HUES64 (cell line): ENCODE results near the gene UBASH3A.

Experiments
- H3K27ac ChIP-seq: 2 replicates; pipeline ENCODE4 v1.7.0; 2013; ENCODE audit warnings: low read depth, low read length, inconsistent platforms
- H3K27me3 ChIP-seq: 2 replicates; pipeline ENCODE4 v1.6.1; 2013; ENCODE audit warnings: mild to moderate bottlenecking, low read length; ENCODE audit not compliant: insufficient read depth
- H3K36me3 ChIP-seq: 2 replicates; pipeline ENCODE4 v1.6.1; 2013; ENCODE audit warnings: mild to moderate bottlenecking, low read length; ENCODE audit not compliant: insufficient read depth
- H3K4me1 ChIP-seq: 2 replicates; pipeline ENCODE4 v1.6.1; 2013; ENCODE audit warnings: mild to moderate bottlenecking, low read length, moderate library complexity; ENCODE audit not compliant: insufficient read depth
- H3K4me3 ChIP-seq: 2 replicates; pipeline ENCODE4 v1.5.1; 2013; ENCODE audit warnings: mild to moderate bottlenecking, low read length, moderate library complexity
- H3K9ac ChIP-seq: 2 replicates; pipeline ENCODE4 v1.6.1; 2013; ENCODE audit warnings: mild to moderate bottlenecking, low read depth, low read length
- H3K9me3 ChIP-seq: 2 replicates; pipeline ENCODE4 v1.6.1; 2013; ENCODE audit warnings: low read depth, low read length; ENCODE audit not compliant: insufficient read depth
- WGBS: fragments of 150-250, 120-280 bp; methylation state at CpG from one replicate; pipeline ENCODE4 v1.1.7; 2013; ENCODE audit warnings: missing lambda C conversion rate; 5-methylcytosine and 5-hydroxymethylcytosine counted together

The UBASH3A gene

DNA sequence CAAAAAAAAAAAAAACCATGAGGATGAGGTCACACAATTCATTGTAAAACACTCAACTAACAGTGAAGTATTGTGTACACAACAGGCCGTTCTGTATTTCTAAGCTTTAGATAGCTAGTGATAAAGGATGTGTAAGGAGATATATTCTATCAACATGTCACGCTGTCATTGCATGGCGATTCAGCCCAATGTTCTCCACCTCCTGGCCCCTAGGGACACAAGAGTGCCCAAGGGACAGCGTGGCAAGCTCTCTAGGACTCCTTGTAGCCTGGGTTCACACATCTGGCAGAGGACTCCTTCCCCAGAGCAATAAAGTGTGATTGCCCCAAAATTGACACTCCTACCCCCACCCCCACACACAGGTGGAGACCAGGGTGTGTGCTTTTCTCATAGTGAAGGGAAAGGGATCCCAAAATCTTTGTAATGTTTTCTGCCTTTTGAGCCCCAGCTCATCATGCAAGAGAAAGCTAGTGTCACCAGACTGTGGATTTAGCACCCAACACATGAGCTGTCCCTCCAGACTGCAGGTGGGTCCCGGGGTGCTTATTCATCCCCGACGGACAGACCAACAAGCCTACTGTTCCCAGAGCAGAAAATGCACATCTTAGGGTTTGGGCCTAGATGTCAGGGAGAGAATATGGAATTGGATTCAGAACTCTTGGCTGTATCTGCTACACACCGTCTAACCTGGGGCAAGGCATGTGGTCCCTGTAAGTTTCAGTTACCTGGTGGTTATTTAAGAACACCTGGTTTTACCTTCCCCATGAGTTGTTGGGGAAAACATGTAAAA lies 19.4 kb upstream of the UBASH3A start:
- Histone ChIP-seq H3K4me1 (peaks cover 12% of the 10 kb centered on the region), H3K9me3 (no peaks in the 10 kb centered on the region), H3K27me3 (no peaks in the 10 kb centered on the region), H3K36me3 (no peaks in the 10 kb centered on the region), H3K9ac (no peak overlapping the region), H3K27ac (no peak overlapping the region), H3K4me3 (no peak overlapping the region)
- WGBS: 89% methylated on average over 8 of the region's 8 CpGs

DNA sequence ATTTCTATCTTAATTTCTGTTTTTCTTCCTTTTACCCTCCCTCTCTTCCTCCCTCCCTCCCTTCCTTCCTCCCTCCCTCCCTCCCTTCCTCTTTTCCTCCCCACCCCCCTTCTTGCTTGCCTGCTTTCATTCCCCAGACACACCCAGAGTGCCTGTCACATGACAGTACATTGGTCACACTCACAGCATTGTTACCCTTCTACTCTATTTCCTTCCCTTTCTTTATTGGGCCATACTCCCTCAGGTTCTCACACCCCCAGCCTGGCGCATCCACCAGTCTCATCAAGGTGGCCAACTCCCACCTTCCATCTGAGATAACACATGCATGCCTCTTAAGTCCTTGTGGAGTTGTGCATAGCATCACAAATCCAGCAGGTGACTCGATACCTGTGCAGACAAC lies 18.7 kb upstream of the UBASH3A start:
- peaks cover 19% of the 10 kb centered on the region for H3K4me1 ChIP-seq
- H3K9ac ChIP-seq: no peak overlapping the region
- no peaks in the 10 kb centered on the region for H3K27me3 ChIP-seq
- no peak overlapping the region for H3K27ac ChIP-seq
- no peak overlapping the region for H3K4me3 ChIP-seq
- no peaks in the 10 kb centered on the region for H3K9me3 ChIP-seq
- WGBS: 90% methylated on average over 2 of the region's 2 CpGs
- H3K36me3 ChIP-seq: no peaks in the 10 kb centered on the region

DNA sequence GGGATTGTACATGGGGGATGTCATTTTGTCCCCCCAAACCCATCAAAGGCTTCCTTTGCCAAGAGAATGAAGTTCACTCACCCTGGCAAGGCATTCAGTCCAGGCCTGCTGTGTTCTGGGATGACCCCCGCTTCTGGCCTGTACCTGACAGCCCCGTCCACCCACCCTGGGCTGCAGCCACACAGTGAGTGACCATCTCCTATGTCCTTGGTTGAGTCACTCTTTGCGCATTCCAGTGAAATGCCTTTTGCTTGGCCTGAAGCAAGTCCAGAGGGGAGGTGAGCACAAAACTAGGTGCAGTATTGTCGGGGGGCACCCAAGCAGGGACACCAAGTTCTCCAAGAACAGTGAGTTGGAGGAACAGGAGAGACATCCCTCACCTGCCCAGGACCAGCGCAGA lies 18.1 kb upstream of the UBASH3A start:
- Histone ChIP-seq H3K36me3 (no peaks in the 10 kb centered on the region), H3K27me3 (no peaks in the 10 kb centered on the region), H3K4me3 (no peak overlapping the region), H3K9ac (no peak overlapping the region), H3K9me3 (no peaks in the 10 kb centered on the region), H3K4me1 (peaks cover 20% of the 10 kb centered on the region), H3K27ac (no peak overlapping the region)
- 89% methylated on average over 5 of the region's 5 CpGs for WGBS

DNA sequence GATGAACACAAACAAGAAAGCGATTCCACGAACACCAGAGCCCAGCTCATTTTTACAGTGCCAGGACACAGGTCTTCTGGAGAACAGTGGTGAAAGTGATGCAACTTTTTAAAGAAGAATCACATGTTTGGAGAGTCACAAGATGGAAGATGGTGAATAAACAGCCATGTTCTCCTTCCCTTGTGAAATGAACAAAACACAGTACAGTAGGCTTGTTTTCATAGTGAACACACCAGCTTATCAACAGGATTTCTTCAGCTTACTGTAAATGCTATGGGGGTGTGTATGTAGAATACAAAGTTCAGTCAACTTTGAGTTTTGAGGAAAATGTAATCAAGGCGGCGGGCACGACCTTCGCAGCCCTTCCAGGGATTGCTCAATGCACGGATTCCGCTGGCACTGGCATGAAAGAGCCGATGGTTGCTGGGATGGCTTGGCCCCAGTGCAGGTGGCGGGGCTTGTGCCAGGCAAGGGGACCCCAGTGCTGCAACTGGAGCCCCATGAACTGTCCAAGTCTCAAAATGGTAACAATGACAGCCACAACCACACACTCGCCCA lies 17.6 kb upstream of the UBASH3A start:
- H3K9me3 ChIP-seq: no peaks in the 10 kb centered on the region
- H3K4me3 ChIP-seq: no peak overlapping the region
- WGBS: 94% methylated on average over 11 of the region's 11 CpGs
- H3K27ac ChIP-seq: no peak overlapping the region
- H3K36me3 ChIP-seq: no peaks in the 10 kb centered on the region
- peaks cover 20% of the 10 kb centered on the region for H3K4me1 ChIP-seq
- no peaks in the 10 kb centered on the region for H3K27me3 ChIP-seq
- no peak overlapping the region for H3K9ac ChIP-seq

DNA sequence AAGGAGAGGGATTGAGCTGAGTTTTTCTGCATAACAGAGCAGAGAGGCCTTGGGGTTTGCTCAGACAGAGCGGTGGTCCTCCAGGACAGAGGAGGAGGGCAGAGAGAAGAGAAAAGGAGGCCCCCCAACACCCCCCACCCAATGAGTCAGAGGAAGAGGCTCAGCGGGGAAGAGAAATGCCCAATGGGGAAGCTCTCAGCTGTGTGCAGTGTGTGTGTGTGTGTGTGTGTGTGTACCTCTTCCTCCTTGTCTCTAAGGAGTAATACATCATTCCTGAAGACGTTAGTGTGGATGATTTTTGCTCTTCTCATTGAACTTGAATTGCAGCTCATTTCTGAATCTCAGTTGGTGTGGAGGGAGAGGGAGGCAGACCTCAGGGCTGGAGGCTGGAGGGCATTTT lies 16.5 kb upstream of the UBASH3A start:
- no peaks in the 10 kb centered on the region for H3K9me3 ChIP-seq
- no peaks in the 10 kb centered on the region for H3K36me3 ChIP-seq
- peaks cover 20% of the 10 kb centered on the region for H3K4me1 ChIP-seq
- no peak overlapping the region for H3K27ac ChIP-seq
- H3K9ac ChIP-seq: no peak overlapping the region
- WGBS: 79% methylated on average over 1 of the region's 3 CpGs
- no peaks in the 10 kb centered on the region for H3K27me3 ChIP-seq
- no peak overlapping the region for H3K4me3 ChIP-seq

DNA sequence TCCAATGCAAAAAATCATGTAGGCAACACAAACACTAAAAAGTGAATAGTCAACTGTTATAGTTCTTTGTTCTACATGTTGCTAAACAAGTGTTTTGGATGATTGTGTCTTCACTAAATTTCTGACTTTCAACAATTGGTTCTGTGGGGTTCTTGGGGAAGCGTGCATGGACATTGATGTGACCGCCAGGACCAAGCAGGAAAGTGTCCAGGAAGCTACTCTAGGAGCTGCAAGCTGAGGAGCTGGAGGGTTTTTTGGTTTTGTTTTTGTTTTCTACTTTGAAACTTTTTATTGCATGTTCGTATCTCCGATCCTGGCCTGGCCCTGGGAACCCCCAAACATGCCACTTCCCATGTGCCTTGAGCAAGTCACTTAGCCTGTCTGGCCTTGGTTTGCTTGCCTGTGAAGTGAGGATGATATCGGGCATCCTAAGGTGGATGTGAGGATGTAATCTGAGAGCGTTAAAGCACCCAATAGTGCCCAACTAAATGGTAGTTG lies 15.8 kb upstream of the UBASH3A start:
- no peak overlapping the region for H3K27ac ChIP-seq
- no peak overlapping the region for H3K9ac ChIP-seq
- no peaks in the 10 kb centered on the region for H3K36me3 ChIP-seq
- peaks cover 20% of the 10 kb centered on the region for H3K4me1 ChIP-seq
- no peaks in the 10 kb centered on the region for H3K9me3 ChIP-seq
- no peak overlapping the region for H3K4me3 ChIP-seq
- no peaks in the 10 kb centered on the region for H3K27me3 ChIP-seq
- 94% methylated on average over 6 of the region's 6 CpGs for WGBS

DNA sequence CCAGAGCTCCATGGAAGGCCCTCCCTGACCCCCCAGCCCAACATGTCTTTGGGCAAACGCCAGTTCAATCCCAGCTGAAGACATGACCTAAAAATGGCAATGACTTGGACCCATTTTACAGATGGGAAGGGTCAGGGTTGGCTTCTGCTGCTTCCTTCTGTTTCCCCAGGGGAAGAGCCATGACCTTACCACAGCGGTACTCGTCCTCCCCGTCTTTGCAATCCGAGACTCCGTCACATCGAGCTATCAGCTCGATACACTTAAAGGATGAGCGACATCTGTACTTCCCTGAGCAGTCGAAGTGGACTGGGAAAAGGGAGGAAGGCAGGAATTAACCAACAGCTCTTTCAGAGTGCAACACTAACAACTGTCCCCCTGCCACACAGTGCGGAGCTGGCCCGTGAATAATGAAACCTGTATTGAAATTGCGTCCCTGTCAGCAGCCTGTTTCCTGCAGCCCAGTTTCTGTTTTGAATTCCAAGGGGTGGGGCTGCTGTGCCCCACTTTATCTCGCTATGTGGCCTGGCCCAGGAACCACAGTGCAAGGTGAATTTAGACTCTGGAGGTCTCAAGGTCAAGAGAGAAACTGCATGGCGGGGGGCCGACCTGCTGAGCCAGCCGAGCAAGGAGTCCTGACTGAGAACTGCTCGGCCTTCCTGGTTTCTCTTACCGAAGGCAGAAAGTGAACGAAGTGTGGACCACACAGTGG lies 14.8 kb upstream of the UBASH3A start:
- peaks cover 20% of the 10 kb centered on the region for H3K4me1 ChIP-seq
- no peaks in the 10 kb centered on the region for H3K9me3 ChIP-seq
- H3K27ac ChIP-seq: no peak overlapping the region; the same call in 1 of the 2 replicates
- no peak overlapping the region for H3K4me3 ChIP-seq
- H3K9ac ChIP-seq: no peak overlapping the region
- WGBS: 77% methylated on average over 20 of the region's 20 CpGs
- H3K36me3 ChIP-seq: no peaks in the 10 kb centered on the region
- no peaks in the 10 kb centered on the region for H3K27me3 ChIP-seq

DNA sequence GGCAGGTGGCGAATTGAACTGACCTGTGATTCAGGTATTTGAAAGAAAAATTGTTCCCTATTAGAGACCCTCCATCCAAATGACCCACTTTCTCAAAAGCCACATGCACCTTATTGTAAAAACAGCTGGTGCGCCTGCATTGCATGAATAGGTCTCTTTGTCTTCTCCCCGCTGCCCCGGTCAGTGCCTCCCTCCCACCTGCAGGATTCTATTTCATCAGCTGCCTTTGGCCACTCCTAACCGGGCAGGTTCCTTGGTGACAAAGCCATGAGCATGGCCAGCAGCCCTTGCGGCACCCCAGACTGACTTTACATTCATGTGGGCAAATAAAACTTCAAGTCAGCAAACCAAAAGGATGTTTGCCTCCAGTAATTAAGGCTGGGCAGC lies 14.3 kb upstream of the UBASH3A start:
- H3K4me1 ChIP-seq: peaks cover 20% of the 10 kb centered on the region
- H3K36me3 ChIP-seq: no peaks in the 10 kb centered on the region
- H3K9ac ChIP-seq: no peak overlapping the region
- H3K27ac ChIP-seq: no peak overlapping the region; the same call in 1 of the 2 replicates
- H3K9me3 ChIP-seq: no peaks in the 10 kb centered on the region
- no peak overlapping the region for H3K4me3 ChIP-seq
- H3K27me3 ChIP-seq: no peaks in the 10 kb centered on the region
- WGBS: 64% methylated on average over 6 of the region's 6 CpGs

DNA sequence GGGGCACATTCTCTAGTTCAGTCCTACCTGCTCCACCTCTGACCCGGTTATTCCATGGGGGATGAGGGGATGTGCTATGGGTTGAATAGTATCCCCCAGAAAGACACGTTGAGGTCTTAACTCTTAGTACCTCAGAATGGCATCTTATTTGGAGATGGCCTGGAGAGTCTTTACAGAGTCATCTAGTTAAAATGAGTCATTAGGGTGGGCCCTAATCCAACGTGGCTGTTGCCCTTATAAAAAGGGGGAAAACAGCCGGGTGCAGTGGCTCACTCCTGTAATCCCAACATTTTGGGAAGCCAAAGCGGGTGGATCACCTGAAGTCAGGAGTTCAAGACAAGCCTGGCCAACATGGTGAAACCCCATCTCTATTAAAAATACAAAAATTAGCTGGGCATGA lies 13.5 kb upstream of the UBASH3A start:
- no peaks in the 10 kb centered on the region for H3K27me3 ChIP-seq

DNA sequence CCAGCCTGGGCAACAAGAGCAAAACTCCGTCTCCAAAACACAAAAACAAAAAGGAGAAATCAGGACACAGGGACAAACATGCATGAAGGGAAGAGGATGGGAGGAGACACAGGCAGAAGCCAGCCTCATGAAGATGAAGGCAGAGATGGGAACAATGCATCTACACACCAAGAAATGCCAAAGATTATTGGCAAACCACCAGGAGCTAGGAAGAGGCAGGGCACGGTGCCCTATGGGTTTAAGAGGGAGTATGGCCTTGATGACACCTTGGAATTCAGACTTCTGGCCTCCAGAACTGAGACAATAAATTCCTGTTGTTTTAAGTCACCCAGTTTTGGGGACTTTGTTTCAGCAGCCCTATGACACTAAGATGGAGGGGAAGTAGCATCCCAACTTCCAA lies 13.0 kb upstream of the UBASH3A start:
- no peak overlapping the region for H3K27ac ChIP-seq
- H3K4me3 ChIP-seq: no peak overlapping the region
- no peak overlapping the region for H3K9ac ChIP-seq
- H3K36me3 ChIP-seq: no peaks in the 10 kb centered on the region
- no peaks in the 10 kb centered on the region for H3K9me3 ChIP-seq
- H3K27me3 ChIP-seq: no peaks in the 10 kb centered on the region
- 94% methylated on average over 2 of the region's 2 CpGs for WGBS
- peaks cover 20% of the 10 kb centered on the region for H3K4me1 ChIP-seq

More for the DNA sequence above, 13.5 kb upstream of the UBASH3A start:
- Histone ChIP-seq H3K36me3 (no peaks in the 10 kb centered on the region), H3K9ac (no peak overlapping the region), H3K27ac (no peak overlapping the region), H3K4me1 (peaks cover 20% of the 10 kb centered on the region), H3K4me3 (no peak overlapping the region), H3K9me3 (no peaks in the 10 kb centered on the region)
- 80% methylated on average over 5 of the region's 5 CpGs for WGBS

DNA sequence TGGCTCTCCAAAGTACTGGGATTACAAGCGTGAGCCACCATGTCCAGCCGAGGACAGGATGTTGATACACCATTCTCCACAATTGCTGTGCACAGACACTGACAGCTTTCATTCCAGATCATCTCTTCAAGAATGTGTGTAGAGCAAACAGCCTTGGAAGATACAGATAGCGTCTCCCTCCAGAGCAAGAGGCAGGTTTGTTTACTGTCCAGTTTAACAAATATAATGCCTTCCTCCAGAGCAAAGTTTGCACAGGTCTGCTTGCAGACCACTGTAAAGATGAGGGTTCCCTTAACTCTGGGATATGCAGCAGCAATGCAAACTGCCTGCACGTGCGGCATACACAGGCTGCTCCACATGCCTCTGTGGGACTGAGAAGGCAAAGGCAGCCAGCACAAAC lies 12.4 kb upstream of the UBASH3A start:
- H3K27me3 ChIP-seq: no peaks in the 10 kb centered on the region
- peaks cover 20% of the 10 kb centered on the region for H3K4me1 ChIP-seq
- 89% methylated on average over 5 of the region's 5 CpGs for WGBS
- no peaks in the 10 kb centered on the region for H3K9me3 ChIP-seq
- no peak overlapping the region for H3K9ac ChIP-seq
- H3K27ac ChIP-seq: no peak overlapping the region
- no peaks in the 10 kb centered on the region for H3K36me3 ChIP-seq
- H3K4me3 ChIP-seq: no peak overlapping the region
